Stimulated activated memory B cell treated with anti-CD40 and anti-IgM and Interleukin-4, amounts not matched to agents 10 μg/mL and 1 μg/mL and 100 μg/mL, for 72 hours (primary cell): ENCODE results near the gene NAP1L1.

ENCODE experiments used
- ATAC-seq: fragments of 150-1000 bp; cut with Tn5 transposase; 2 replicates; pipeline ENCODE4 v1.10.0; 2021
- H3K27ac Mint-ChIP-seq: one replicate; pipeline ENCODE4 v1.8.0; 2022; ENCODE audit warnings: mild to moderate bottlenecking, mixed read lengths
- H3K27me3 Mint-ChIP-seq: one replicate; pipeline ENCODE4 v1.8.0; 2022; ENCODE audit warnings: mixed read lengths
- H3K36me3 Mint-ChIP-seq: one replicate; pipeline ENCODE4 v1.8.0; 2022; ENCODE audit warnings: mixed read lengths
- H3K4me1 Mint-ChIP-seq: one replicate; pipeline ENCODE4 v1.8.0; 2022; ENCODE audit warnings: mixed read lengths
- H3K4me3 Mint-ChIP-seq: one replicate; pipeline ENCODE4 v1.8.0; 2022; ENCODE audit warnings: mild to moderate bottlenecking, moderate library complexity, mixed read lengths
- H3K9me3 Mint-ChIP-seq: one replicate; pipeline ENCODE4 v1.8.0; 2022; ENCODE audit warnings: mixed read lengths

The NAP1L1 gene

GRCh38 chr12:76035045-76035444, 49.4 kb downstream of the NAP1L1 start:
- Mint-ChIP-seq H3K36me3 (no peaks in the 10 kb centered on the region), H3K9me3 (no peaks in the 10 kb centered on the region), H3K27ac (no peak overlapping the region), H3K4me3 (no peak overlapping the region), H3K27me3 (no peaks in the 10 kb centered on the region), H3K4me1 (peaks cover 29% of the 10 kb centered on the region)
- no peak for ATAC-seq

- no peak for ATAC-seq
- H3K36me3 Mint-ChIP-seq = no peaks in the 10 kb centered on the region
- H3K9me3 Mint-ChIP-seq = no peaks in the 10 kb centered on the region
- H3K4me1 Mint-ChIP-seq = peaks cover 32% of the 10 kb centered on the region
- no peak overlapping the region for H3K4me3 Mint-ChIP-seq
- no peaks in the 10 kb centered on the region for H3K27me3 Mint-ChIP-seq
- H3K27ac Mint-ChIP-seq = peak overlapping the region; percentile 90
Measured at GRCh38 chr12:76033081-76034011, 51.1 kb downstream of the NAP1L1 start.

GRCh38 chr12:76032043-76032981, 52.2 kb downstream of the NAP1L1 start:
- H3K27ac Mint-ChIP-seq = peak overlapping the region; percentile 90
- no peaks in the 10 kb centered on the region for H3K27me3 Mint-ChIP-seq
- peaks cover 26% of the 10 kb centered on the region for H3K4me1 Mint-ChIP-seq
- no peaks in the 10 kb centered on the region for H3K9me3 Mint-ChIP-seq
- ATAC-seq = peak; percentile 61
- H3K36me3 Mint-ChIP-seq = no peaks in the 10 kb centered on the region
- peak overlapping the region; percentile 88 for H3K4me3 Mint-ChIP-seq

- ATAC-seq = peak; percentile 95
- Mint-ChIP-seq H3K4me3 (peak within 1 kb of the TSS; percentile 88), H3K27ac (peak within 1 kb of the TSS; percentile 90), H3K36me3 (no peaks in the 10 kb centered on the region), H3K27me3 (no peaks in the 10 kb centered on the region), H3K9me3 (no peaks in the 10 kb centered on the region), H3K4me1 (peaks cover 24% of the 10 kb centered on the region)
Measured at GRCh38 chr12:76031414-76032042, 53.0 kb downstream of the NAP1L1 start, which contains the start of gene PHLDA1. PHLDA1 (minus strand) TSS chr12:76031776.

DNA sequence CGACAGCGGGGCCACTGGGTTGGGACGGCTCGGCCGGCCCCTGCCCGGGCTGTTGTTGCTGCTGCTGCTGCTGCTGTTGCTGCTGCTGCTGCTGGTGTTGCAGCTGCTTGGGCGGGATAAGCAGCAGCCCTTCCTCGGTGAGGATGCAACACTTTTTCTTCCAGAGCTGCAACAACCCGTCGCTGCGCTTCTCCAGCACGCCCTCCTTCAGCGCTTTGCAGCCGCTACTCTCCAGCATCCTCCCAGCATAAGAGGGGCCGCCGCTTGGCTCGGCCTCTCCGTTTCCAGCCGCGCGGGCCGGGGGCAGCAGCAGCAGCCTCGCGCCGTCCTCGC, 53.4 kb downstream of the NAP1L1 start:
- ATAC-seq = no peak
- H3K27ac Mint-ChIP-seq = peak overlapping the region; percentile 90
- H3K36me3 Mint-ChIP-seq = no peaks in the 10 kb centered on the region
- no peaks in the 10 kb centered on the region for H3K27me3 Mint-ChIP-seq
- H3K9me3 Mint-ChIP-seq = no peaks in the 10 kb centered on the region
- peaks cover 24% of the 10 kb centered on the region for H3K4me1 Mint-ChIP-seq
- peak overlapping the region; percentile 88 for H3K4me3 Mint-ChIP-seq

DNA sequence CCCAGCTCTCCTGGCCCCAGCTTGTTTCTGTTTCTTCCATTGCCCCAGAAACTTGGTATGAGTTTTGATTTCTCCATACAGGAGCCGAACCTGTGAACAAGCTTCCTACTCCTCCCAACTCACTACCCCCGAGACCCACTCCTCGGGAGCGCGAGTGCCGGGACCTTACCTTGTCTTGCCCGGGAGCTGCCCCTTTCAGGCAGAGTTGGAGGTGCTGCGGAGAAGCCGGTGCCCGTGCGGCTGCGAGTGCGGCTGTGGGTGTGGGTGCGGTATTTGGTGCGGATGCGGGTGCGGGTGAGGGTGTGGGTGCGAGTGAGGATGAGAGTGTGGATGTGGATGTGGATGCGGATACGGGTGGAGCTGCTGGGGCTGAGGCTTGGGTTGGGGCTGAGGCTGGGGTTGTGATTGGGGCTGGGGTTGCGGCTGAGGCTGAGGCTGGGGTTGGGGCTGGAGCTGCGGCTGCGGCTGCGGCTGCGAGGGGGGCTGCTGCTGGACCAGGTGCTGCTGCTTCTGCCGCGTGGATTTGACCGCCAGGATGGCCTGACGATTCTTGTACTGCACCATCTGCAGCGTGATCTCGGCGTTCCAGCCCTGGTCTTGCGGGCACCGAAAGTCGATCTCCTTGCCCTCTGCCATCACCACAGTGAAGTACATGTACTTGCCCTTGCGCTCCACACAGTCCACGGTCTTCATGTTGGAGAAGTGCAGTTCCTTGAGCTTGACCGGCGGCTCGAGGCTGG, 54.0 kb downstream of the NAP1L1 start:
- H3K9me3 Mint-ChIP-seq = no peaks in the 10 kb centered on the region
- peak overlapping the region; percentile 90 for H3K27ac Mint-ChIP-seq
- no peaks in the 10 kb centered on the region for H3K36me3 Mint-ChIP-seq
- ATAC-seq = peak; percentile 9
- no peaks in the 10 kb centered on the region for H3K27me3 Mint-ChIP-seq
- H3K4me1 Mint-ChIP-seq = peaks cover 24% of the 10 kb centered on the region
- peak overlapping the region; percentile 88 for H3K4me3 Mint-ChIP-seq

- Mint-ChIP-seq H3K9me3 (no peaks in the 10 kb centered on the region), H3K4me1 (peaks cover 24% of the 10 kb centered on the region), H3K36me3 (no peaks in the 10 kb centered on the region), H3K27ac (peak overlapping the region; percentile 90), H3K4me3 (peak overlapping the region; percentile 88), H3K27me3 (no peaks in the 10 kb centered on the region)
- no peak for ATAC-seq
Measured at GRCh38 chr12:76029982-76030340, 54.5 kb downstream of the NAP1L1 start.

DNA sequence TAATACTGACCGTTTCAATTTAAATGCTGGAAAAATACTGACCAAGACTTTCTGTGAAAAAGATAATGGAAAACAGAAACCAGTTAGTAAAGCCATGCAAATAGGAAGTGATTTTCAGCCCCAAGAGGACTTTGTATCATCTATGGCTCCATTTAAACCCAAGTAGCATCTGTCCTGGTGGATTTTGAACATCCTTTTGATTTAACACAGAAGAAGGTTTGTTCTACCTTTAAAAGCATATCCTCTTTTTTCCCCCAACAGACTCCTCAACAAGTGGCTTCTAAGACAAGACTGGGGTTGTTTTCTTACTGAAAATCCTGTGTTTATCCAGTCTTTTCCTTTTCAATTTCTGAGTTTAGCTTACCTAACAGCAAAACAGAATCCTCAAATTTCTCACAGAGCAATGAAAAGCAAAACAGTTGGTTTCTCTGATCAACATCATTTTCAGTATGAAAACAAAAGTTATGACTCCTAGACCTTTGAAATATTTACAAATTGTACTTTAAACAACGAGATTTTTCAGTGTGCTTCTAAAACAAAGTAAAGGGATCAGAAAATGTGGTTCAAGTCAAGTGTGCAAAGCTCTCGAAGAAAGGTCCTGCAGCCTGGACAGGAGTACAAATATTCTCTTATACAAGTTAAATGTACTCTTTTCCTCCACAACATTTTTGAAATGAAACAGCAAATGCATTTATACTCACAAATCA, 55.8 kb downstream of the NAP1L1 start:
- H3K9me3 Mint-ChIP-seq = no peaks in the 10 kb centered on the region
- no peaks in the 10 kb centered on the region for H3K36me3 Mint-ChIP-seq
- H3K27ac Mint-ChIP-seq = no peak overlapping the region
- H3K4me3 Mint-ChIP-seq = no peak overlapping the region
- H3K27me3 Mint-ChIP-seq = no peaks in the 10 kb centered on the region
- peaks cover 24% of the 10 kb centered on the region for H3K4me1 Mint-ChIP-seq
- no peak for ATAC-seq

- no peak overlapping the region for H3K27ac Mint-ChIP-seq
- H3K9me3 Mint-ChIP-seq = no peaks in the 10 kb centered on the region
- ATAC-seq = no peak
- no peaks in the 10 kb centered on the region for H3K27me3 Mint-ChIP-seq
- peaks cover 13% of the 10 kb centered on the region for H3K4me1 Mint-ChIP-seq
- no peaks in the 10 kb centered on the region for H3K36me3 Mint-ChIP-seq
- no peak overlapping the region for H3K4me3 Mint-ChIP-seq
Measured at GRCh38 chr12:76026643-76027063, 57.8 kb downstream of the NAP1L1 start.

DNA sequence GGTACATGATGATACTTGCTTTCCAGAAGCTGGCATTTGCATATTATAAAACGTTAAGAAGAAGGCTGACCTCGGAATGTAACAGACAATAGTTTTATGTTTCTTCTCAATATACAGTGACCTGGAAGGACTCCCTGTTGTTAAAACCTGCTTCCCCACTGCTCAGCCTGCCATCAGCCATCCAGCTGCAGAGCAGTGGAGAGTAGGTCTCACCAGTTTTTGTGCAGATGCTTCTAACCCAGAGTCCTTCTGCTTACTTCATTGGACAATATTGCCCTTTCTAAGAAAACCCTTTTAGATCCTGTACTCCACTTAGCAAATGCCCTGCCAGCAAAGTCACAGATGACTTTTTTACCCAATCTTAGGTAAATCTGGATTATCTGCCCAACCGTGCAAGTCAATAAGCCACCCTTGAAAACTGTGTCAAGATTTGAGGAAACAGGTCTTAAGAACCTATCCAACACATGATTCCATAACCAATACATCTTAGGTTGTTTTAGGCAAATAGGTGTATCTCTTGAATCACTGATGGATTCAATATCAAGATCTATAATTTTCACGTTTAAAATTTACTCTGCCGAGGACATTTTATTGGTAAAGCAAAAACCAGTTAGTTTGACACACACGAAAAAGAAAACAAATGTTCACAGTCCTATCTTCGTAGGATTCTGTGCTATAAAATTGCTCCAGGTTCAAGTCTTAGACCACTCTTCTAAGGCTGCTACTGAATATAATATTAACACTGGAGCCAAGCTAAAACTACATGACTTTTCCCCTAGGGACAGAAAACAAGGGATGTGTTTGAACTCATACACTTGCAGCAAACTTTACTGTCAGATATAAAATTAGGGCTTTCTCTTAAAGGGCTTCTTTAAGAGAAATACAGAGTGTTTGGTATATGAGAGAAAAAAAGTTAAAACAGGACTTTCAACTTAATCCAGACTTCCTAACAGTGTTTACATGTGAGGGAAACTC, 58.6 kb downstream of the NAP1L1 start:
- H3K9me3 Mint-ChIP-seq = no peaks in the 10 kb centered on the region
- ATAC-seq = no peak
- H3K36me3 Mint-ChIP-seq = no peaks in the 10 kb centered on the region
- H3K4me3 Mint-ChIP-seq = no peak overlapping the region
- no peaks in the 10 kb centered on the region for H3K27me3 Mint-ChIP-seq
- no peak overlapping the region for H3K27ac Mint-ChIP-seq
- peaks cover 11% of the 10 kb centered on the region for H3K4me1 Mint-ChIP-seq

DNA sequence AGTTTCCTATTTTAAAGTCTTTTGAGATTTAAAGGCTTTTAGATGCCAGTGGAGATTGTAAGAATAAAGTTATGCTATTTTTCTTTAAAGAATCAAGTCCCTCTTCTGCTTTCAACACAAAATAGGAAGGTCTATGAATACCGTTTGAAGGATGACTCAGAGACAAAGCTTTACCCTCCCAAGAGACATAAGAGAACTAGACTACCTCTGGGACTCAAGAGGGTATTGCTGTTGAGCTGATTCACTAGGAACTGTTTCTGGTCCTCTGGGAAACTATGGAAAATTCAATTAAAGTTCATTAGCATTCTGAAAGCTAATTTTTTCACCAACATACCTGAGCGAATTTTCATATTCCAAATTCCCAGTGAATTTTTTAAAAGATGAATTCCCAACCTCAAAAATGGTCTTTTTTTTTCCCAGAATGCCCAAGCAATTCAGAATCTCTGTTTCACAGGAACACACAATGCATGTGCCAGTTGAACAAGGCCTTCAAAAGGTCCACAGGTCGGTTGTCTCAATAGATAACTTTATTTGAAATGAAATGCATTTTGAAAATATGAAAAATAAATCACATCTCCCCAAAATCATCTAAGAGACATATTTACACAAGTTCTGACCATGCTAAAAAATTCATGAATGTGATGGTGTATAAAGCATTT, 59.4 kb downstream of the NAP1L1 start:
- Mint-ChIP-seq H3K27me3 (no peaks in the 10 kb centered on the region), H3K4me1 (peaks cover 10% of the 10 kb centered on the region), H3K4me3 (no peak overlapping the region), H3K36me3 (no peaks in the 10 kb centered on the region), H3K27ac (no peak overlapping the region), H3K9me3 (no peaks in the 10 kb centered on the region)
- ATAC-seq = no peak

GRCh38 chr12:76024102-76024781, 60.2 kb downstream of the NAP1L1 start:
- Mint-ChIP-seq H3K9me3 (no peaks in the 10 kb centered on the region), H3K4me1 (peaks cover 8% of the 10 kb centered on the region), H3K27ac (no peak overlapping the region), H3K4me3 (no peak overlapping the region), H3K27me3 (no peaks in the 10 kb centered on the region), H3K36me3 (no peaks in the 10 kb centered on the region)
- no peak for ATAC-seq
